ENCODE data around the gene ATP6V1E1. TPM values are rescaled to one million over a fixed set of nuclear protein-coding genes. Genes with fewer than 3 reads are reported as not detected.

ATP6V1E1 gene
- total and polyA plus RNA-seq, 11 donors, result 126 to 333 (median 222) TPM

DNA sequence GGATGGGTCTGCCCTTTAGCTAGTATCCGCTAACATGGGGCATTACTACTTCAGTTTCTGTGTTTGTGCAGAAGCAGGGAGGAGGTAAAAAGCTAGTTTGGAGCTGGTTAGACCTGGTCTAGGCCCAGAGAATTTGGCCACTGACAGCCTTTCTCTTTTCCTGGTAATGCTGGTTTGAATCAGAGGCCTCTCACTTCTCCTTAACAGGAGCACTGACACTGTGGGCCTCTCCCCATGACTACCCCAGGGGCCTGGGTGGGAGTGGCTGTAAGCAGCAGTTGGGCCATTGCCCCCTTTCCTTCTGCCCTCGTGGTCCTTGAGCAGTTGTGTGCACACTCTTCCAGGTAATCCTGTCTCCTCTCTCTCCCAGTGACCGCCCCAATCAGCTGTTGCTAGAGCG is 73.7 kb downstream of the ATP6V1E1 start:
- TF ChIP-seq, protein P1, sequence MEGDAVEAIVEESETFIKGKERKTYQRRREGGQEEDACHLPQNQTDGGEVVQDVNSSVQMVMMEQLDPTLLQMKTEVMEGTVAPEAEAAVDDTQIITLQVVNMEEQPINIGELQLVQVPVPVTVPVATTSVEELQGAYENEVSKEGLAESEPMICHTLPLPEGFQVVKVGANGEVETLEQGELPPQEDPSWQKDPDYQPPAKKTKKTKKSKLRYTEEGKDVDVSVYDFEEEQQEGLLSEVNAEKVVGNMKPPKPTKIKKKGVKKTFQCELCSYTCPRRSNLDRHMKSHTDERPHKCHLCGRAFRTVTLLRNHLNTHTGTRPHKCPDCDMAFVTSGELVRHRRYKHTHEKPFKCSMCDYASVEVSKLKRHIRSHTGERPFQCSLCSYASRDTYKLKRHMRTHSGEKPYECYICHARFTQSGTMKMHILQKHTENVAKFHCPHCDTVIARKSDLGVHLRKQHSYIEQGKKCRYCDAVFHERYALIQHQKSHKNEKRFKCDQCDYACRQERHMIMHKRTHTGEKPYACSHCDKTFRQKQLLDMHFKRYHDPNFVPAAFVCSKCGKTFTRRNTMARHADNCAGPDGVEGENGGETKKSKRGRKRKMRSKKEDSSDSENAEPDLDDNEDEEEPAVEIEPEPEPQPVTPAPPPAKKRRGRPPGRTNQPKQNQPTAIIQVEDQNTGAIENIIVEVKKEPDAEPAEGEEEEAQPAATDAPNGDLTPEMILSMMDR (IDR thresholded peaks at IDR 0.05), result no peak
- TF ChIP-seq POLR2A (IDR thresholded peaks at IDR 0.05), result no peak
- Histone ChIP-seq H3K9me3 (no peaks in the 10 kb centered on the region), H3K4me3 (no peak overlapping the region), H3K27ac (no peak overlapping the region), H3K27me3 (no peaks in the 10 kb centered on the region), H3K36me3 (peaks cover 0 to 28% (median 0%) of the 10 kb centered on the region in 9 donors), H3K4me1 (peaks cover 0 to 7% (median 0%) of the 10 kb centered on the region in 12 donors)
- no peak for DNase-seq
- intact Hi-C loops (cut with DNase I), result loop anchor here in 6 of 10 donors (1.0 to 10.0 kb wide), 5 partner anchors 10 to 232 kb away; no protein-coding TSS in a partner anchor
- ATAC-seq, result no peak
- 81 to 93% (median 91%) methylated on average over 4 of the region's 4 CpGs for WGBS, 4 donors

DNA sequence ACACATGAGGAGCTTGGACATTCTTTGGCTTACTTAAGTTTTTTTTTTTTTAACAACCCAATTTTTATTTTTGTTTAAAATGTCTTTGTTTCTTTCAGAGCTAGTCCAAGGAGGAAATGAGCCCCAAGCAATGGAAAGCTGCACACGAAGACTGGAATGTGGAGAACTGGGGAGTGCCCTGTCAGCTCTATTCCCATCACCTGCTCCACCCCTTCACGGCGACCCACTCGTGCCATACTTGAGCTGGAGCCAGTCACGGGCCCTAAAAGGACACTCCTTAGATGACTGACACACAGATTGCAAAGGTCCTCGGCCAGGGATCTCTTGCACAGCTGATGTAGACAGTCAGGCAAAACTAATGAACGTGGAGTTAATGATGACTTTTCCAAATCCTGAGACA is 75.8 kb downstream of the ATP6V1E1 start:
- DNase-seq (peak in 2 of 5 donors; percentile 62 to 65), ATAC-seq (peak in 3 of 4 donors; percentile 56 to 67 (median 65))
- H3K4me3 ChIP-seq, result no peak overlapping the region
- peaks cover 0 to 38% (median 13%) of the 10 kb centered on the region in 9 donors for H3K36me3 ChIP-seq
- H3K4me1 ChIP-seq, result peaks cover 0 to 5% (median 0%) of the 10 kb centered on the region in 12 donors
- peak overlapping the region in 2 of 12 donors; percentile 7 to 28 for H3K27ac ChIP-seq
- TF ChIP-seq, protein P1 (IDR thresholded peaks at IDR 0.05), result no peak
- TF ChIP-seq POLR2A (IDR thresholded peaks at IDR 0.05), result no peak
- intact Hi-C loops (cut with DNase I), result loop anchor here in 5 of 10 donors (10.0 kb wide), 3 partner anchors 162 to 182 kb away; no protein-coding TSS in a partner anchor
- H3K9me3 ChIP-seq, result no peaks in the 10 kb centered on the region
- H3K27me3 ChIP-seq, result no peaks in the 10 kb centered on the region
- 42 to 57% (median 49%) methylated on average over 7 of the region's 7 CpGs for WGBS, 4 donors

DNA sequence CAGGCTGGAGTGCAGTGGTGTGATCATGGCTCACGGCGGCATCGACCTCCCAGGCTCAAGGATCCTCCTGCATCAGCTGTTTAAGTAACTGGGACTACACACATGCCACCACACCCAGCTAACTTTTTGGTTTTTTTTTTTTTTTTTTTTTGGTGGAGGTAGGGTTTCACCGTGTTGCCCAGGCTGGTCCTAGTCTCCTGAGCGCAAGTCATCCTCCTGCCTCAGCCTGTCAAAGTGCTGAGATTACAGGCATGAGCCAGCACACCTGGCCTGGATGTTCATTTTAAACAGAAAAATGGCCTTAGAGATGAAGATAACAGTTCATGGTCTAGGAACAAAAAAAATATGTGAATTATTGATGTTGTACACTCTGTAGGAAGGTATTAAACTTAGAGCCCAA is 78.9 kb downstream of the ATP6V1E1 start:
- TF ChIP-seq POLR2A (IDR thresholded peaks at IDR 0.05), result no peak
- TF ChIP-seq, protein P1 (IDR thresholded peaks at IDR 0.05), result no peak
- no peak for ATAC-seq

DNA sequence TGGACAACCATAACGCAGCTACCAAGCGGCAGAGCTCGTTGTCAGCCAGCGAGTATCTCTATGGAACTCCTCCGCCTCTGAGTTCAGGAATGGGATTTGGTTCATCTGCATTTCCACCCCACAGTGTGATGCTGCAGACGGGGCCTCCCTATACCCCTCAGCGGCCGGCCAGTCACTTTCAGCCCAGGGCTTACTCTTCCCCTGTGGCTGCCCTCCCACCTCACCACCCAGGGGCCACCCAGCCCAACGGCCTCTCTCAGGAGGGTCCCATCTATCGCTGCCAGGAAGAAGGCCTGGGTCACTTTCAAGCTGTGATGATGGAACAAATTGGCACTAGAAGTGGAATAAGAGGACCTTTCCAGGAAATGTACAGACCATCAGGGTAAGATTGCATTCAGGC is 79.4 kb downstream of the ATP6V1E1 start:
- Histone ChIP-seq H3K4me1 (peaks cover 0 to 5% (median 0%) of the 10 kb centered on the region in 12 donors), H3K27ac (no peak overlapping the region), H3K4me3 (no peak overlapping the region), H3K9me3 (no peaks in the 10 kb centered on the region), H3K36me3 (peaks cover 0 to 33% (median 13%) of the 10 kb centered on the region in 9 donors), H3K27me3 (no peaks in the 10 kb centered on the region)
- ATAC-seq, result no peak
- 90 to 95% (median 93%) methylated on average over 6 to 10 of the region's 10 CpGs for WGBS, 4 donors
- DNase-seq, result no peak
- intact Hi-C loops (cut with DNase I), result no loop called here
- TF ChIP-seq, protein P1 (IDR thresholded peaks at IDR 0.05), result no peak
- TF ChIP-seq POLR2A (IDR thresholded peaks at IDR 0.05), result no peak

More for the DNA sequence above, 78.9 kb downstream of the ATP6V1E1 start:
- Histone ChIP-seq H3K9me3 (no peaks in the 10 kb centered on the region), H3K36me3 (peaks cover 0 to 35% (median 13%) of the 10 kb centered on the region in 9 donors), H3K4me1 (peaks cover 0 to 5% (median 0%) of the 10 kb centered on the region in 12 donors), H3K27me3 (no peaks in the 10 kb centered on the region), H3K27ac (no peak overlapping the region), H3K4me3 (no peak overlapping the region)
- intact Hi-C loops (cut with DNase I), result loop anchor here in 5 of 10 donors (10.0 kb wide), 3 partner anchors 165 to 185 kb away; no protein-coding TSS in a partner anchor
- WGBS, 4 donors, result 88 to 93% (median 90%) methylated on average over 5 of the region's 5 CpGs
- no peak for DNase-seq

Data from heart left ventricle (tissue), 16 donors.